Activated T-cell treated with anti-CD3 and anti-CD28 coated beads, Interleukin-2, amount 50 U/mL, for 24 hours (primary cell): Measurements from ENCODE around the gene PITPNC1.
"Not testable (repeated sequence)": the region's sequence is repeated elsewhere in the genome, so short reads cannot be mapped to it uniquely, and the experiment has no call there.

Source experiments
- DNase-seq: peaks from one replicate; pipeline ENCODE4 v3.0.0-alpha.2; 2020
- H3K27ac Mint-ChIP-seq: 2 replicates; pipeline ENCODE4 v1.8.0; 2020; ENCODE audit warnings: mild to moderate bottlenecking, mixed read lengths
- H3K27me3 Mint-ChIP-seq: 2 replicates; pipeline ENCODE4 v1.8.0; 2020; ENCODE audit warnings: mixed read lengths
- H3K36me3 Mint-ChIP-seq: 2 replicates; pipeline ENCODE4 v1.8.0; 2020; ENCODE audit warnings: low read depth, mixed read lengths
- H3K4me1 Mint-ChIP-seq: 2 replicates; pipeline ENCODE4 v1.8.0; 2020; ENCODE audit warnings: low read depth, mixed read lengths
- H3K4me3 Mint-ChIP-seq: 2 replicates; pipeline ENCODE4 v1.8.0; 2020; ENCODE audit warnings: mild to moderate bottlenecking, moderate library complexity, mixed read lengths
- H3K9me3 Mint-ChIP-seq: 2 replicates; pipeline ENCODE4 v1.8.0; 2020; ENCODE audit warnings: mixed read lengths

The PITPNC1 gene

DNA sequence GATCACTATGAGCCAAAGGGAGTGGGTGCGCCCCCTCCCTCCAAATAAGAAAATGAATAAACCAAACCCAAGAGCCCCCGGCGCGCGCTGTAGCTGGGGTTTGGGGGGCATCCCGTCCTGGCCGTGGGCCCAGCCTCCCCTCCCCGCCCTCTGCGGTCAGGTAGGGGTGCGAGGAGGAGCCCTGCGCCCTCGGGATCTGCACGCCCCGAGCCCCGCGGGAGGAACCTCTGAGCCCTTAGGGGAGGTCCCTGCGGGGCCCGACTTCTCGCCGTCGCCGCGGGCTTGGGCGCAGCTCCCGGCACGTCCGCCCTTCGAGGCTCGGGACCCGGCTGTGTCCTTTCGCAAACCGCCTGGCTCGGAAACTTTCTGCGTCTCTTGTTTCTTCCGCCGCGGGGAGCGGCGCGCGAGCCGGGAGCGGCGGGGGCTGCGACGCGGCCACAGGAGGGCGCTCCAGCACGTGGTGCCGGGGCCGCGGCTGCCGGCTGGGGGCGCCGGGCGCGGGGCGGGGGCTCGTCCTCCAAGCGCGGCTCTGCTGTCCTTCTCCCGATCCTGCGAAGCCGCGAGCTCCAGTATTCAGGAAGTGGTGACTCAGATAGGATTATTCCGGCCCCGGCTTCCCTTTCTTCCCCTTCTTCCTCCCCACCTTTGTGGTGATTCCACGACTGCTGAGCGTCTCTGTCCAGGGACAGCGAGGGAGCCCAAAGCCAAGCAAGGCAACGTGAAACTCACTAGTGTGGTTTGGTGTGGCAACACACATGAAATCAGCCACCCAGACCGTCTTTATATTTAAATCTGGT is 1.6 kb downstream of the PITPNC1 start:
- no peaks in the 10 kb centered on the region for H3K9me3 Mint-ChIP-seq
- peaks cover 59% of the 10 kb centered on the region for H3K4me1 Mint-ChIP-seq
- H3K27ac Mint-ChIP-seq = peak overlapping the region; percentile 87
- H3K36me3 Mint-ChIP-seq = peaks cover 20% of the 10 kb centered on the region
- H3K27me3 Mint-ChIP-seq = no peaks in the 10 kb centered on the region
- H3K4me3 Mint-ChIP-seq = peak overlapping the region; percentile 84
- peak; percentile 89 for DNase-seq

DNA sequence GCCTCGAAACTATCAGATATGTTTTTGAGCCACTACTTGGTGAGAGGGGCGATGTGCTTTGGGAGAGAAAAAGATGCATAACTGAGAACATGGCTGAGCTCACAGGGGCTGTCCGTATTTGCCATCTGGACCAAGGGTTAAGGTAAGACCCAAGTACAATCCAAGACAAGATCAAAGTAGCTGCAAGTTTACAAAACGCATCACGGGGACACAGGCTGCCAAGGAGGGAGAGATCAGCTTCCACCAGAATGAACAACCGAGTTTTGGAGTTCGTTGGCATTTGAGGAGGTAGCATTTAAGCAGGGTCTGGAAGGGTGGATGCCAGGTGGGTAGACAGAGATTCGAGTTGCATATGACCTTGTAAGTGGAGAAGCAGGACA is 2.2 kb downstream of the PITPNC1 start:
- no peak for DNase-seq
- Mint-ChIP-seq H3K4me3 (peak overlapping the region; percentile 84), H3K36me3 (peaks cover 25% of the 10 kb centered on the region), H3K4me1 (peaks cover 61% of the 10 kb centered on the region), H3K27ac (peak overlapping the region; percentile 87), H3K9me3 (no peaks in the 10 kb centered on the region), H3K27me3 (no peaks in the 10 kb centered on the region)

DNA sequence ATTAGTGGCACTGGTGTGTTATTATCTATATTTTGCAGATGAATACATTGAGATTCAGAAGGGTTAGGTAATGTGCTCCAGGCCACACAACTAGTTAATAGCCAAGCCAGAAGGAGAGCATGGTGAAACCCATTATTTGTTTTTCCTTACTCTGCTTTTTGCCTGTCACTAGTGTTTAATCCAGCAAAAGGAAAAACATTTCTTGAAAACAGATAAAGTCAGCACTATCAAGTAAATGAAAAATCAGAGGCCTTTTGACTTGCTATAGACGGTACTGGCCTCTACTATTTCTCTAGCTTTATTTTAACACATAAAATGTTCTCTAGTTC is 4.8 kb downstream of the PITPNC1 start:
- no peak for DNase-seq
- H3K36me3 Mint-ChIP-seq = peaks cover 37% of the 10 kb centered on the region
- H3K27me3 Mint-ChIP-seq = no peaks in the 10 kb centered on the region
- H3K4me3 Mint-ChIP-seq = peak overlapping the region; percentile 44
- H3K27ac Mint-ChIP-seq = peak overlapping the region; percentile 82
- peaks cover 55% of the 10 kb centered on the region for H3K4me1 Mint-ChIP-seq
- H3K9me3 Mint-ChIP-seq = no peaks in the 10 kb centered on the region

DNA sequence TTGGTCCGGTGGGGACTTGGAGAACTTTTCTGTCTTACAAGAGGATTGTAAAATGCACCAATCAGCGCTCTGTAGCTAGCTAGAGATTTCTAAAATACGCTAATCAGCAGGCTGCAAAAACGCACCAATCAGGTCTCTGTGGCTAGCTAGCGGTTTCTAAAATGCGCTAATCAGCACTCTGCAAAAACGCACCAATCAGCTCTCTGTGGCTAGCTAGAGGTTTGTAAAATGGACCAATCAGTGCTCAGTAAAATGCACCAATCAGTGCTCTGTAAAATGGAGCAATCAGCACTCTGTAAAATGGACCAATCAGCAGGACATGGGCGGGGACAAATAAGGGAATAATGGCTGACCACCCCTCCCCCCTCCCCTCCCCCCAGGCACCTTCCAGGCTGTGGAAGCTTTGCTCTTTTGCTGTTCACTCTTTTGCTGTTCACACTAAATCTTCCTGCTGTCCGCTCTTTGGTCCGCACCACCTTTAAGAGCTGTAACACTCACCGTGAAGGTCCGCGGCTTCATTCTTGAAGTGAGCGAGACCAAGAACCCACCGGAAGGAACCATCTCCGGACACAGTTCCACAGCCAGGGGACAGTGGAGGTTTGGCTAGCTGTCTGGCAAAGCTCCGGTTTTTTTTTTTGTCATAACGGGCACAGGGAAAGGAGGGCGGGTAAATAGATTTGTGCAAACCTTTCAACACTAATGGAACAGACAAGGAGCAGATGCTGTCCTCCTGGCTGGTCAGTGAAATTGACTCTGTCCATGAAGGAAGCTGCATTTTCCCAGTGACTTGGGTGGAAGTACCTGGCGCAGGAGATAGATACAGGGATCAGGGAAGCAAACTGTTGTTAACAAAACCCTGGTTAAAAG is 8.3 kb downstream of the PITPNC1 start:
- peak overlapping the region; percentile 80 for H3K27ac Mint-ChIP-seq
- H3K36me3 Mint-ChIP-seq = peaks cover 26% of the 10 kb centered on the region
- peaks cover 74% of the 10 kb centered on the region for H3K4me1 Mint-ChIP-seq
- no peaks in the 10 kb centered on the region for H3K27me3 Mint-ChIP-seq
- no peak for DNase-seq
- H3K9me3 Mint-ChIP-seq = no peaks in the 10 kb centered on the region
- H3K4me3 Mint-ChIP-seq = no peak overlapping the region

DNA sequence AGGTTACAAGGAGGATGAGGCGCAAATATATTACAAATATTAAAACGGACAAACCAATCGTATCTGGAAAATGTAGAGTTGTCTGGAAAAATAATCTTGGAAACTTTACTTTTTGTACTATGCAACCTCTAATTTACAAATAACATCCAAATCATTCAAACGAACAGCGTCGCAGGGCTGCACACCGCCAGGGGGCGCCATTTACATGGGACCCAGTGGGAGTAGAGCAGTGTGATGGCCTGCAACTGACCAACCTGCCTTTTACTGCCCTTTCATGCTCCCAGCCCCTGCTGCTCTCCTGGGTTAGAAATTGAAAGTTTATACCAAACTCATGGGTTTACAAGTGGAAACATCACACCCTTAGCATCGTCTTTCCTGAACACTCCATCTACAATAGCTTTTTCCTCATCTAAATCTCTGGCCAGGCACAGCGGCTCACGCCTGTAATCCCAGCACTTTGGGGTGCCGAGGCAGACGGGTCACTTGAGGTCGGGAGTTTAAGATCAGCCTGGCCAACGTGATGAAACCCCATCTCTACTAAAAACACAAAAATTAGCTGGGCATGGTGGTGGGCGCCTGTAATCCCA is 10.0 kb downstream of the PITPNC1 start:
- H3K27ac Mint-ChIP-seq = peak overlapping the region; percentile 84
- H3K4me3 Mint-ChIP-seq = no peak overlapping the region
- peak; percentile 82 for DNase-seq
- no peaks in the 10 kb centered on the region for H3K27me3 Mint-ChIP-seq
- peaks cover 78% of the 10 kb centered on the region for H3K4me1 Mint-ChIP-seq
- no peaks in the 10 kb centered on the region for H3K9me3 Mint-ChIP-seq
- peaks cover 24% of the 10 kb centered on the region for H3K36me3 Mint-ChIP-seq

DNA sequence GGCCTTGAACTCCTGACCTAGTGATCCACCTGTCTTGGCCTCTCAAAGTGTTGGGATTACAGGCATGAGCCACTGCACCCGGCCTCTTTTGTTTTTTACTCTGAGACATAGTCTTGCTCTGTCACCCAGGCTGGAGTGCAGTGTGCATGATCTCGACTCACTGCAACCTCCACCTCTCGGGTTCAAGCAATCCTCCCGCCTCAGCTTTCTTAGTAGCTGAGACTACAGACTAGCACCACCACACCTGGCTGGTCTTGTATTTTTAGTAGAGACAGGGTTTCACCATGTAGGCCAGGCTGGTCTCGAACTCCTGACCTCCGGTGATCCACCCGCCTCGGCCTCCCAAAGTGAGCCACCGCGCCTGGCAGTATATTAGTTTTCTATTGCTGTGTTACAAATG is 11.5 kb downstream of the PITPNC1 start:
- Mint-ChIP-seq H3K4me1 (peaks cover 80% of the 10 kb centered on the region), H3K36me3 (peaks cover 26% of the 10 kb centered on the region), H3K27ac (peak overlapping the region; percentile 77)
- not testable (repeated sequence) for H3K9me3 Mint-ChIP-seq, H3K4me3 Mint-ChIP-seq, H3K27me3 Mint-ChIP-seq
- DNase-seq = peak; percentile 26

DNA sequence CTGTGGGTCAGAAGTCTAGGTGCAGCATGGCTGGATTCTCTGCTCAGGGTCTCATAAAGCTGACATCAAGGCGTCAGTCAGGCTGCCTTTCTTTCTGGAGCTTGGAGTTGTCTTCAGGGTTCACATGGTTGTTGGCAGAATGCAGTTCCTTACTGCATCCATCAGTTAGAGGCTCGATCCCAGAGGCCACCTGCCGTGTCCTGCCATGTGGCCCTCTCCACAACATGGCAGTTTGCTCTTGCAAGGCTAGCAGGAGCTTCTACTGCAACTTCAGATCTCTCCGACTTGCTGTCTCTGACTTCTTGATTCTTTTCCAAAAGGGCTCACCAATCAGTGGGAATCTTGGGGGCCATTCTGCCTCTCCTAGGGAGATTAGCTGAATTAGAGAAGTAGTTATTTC is 11.9 kb downstream of the PITPNC1 start:
- Mint-ChIP-seq H3K4me1 (peaks cover 82% of the 10 kb centered on the region), H3K36me3 (peaks cover 28% of the 10 kb centered on the region), H3K27ac (peak overlapping the region; percentile 77), H3K9me3 (no peaks in the 10 kb centered on the region), H3K4me3 (no peak overlapping the region), H3K27me3 (no peaks in the 10 kb centered on the region)
- peak; percentile 31 for DNase-seq

DNA sequence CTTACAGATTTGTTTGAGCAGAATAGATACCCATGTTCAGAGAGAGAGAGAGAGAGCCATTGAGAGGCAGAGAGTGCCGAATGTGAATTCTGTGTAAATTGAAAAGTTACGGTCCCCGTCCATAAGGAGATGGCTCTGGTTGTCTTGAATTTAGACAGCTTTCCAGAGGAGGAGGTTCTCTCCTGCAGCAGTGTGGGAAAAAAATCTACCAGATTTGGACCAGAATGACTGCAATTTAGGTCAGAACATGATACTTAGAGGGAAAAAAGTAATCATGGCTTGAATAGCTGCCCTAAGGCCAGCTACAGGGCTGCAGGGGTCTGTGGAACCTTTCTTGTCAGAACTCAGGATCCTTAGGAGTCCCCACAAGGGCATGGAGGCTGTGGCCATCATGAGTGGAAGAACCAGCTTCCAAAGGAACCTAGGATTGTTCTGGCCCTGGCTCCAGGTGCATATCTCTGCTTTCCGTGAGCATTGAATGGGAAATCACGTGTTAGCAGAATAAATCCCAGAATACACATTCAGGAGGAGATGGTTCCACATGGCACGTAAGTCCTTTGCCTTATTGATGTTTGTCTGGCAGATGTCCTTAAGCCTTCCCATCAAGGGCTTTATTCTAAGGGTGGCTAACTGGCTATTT is 13.0 kb downstream of the PITPNC1 start:
- no peaks in the 10 kb centered on the region for H3K9me3 Mint-ChIP-seq
- H3K27ac Mint-ChIP-seq = peak overlapping the region; percentile 99
- no peak for DNase-seq
- peaks cover 86% of the 10 kb centered on the region for H3K4me1 Mint-ChIP-seq
- peak overlapping the region; percentile 74 for H3K4me3 Mint-ChIP-seq
- no peaks in the 10 kb centered on the region for H3K27me3 Mint-ChIP-seq
- peaks cover 28% of the 10 kb centered on the region for H3K36me3 Mint-ChIP-seq

DNA sequence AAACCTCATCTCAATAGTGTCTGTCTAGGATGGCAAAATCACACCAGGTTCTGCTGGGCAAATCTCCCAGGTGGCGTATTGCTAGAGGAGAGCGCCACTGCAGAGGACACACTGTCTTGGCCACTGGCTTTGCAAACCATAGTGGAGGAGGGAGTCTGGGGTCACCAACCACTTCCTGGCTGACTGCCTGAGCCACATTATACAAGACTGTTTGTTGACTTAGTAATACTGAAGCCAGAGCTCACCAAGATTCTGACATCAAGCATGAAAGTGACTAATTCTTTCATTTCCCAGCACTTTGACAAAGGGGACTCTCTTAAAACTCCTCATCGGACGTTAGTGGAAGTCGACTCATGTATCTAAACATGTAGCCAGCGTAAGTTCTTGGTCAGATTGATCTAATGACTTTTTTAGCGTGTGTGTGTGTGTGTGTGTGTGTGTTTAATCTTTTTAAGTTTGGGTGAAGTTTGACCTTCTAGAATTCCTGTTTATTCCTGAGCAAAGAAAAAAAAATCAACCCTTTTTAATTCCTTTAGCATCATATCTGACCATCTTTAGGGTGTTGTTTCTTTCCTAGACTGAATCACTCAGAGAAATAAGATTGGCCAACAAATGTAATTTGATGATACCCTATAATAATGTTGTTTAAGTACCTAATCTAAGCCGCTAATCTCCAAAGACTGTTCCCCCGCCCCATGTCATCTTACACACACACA is 13.7 kb downstream of the PITPNC1 start:
- Mint-ChIP-seq H3K27ac (peak overlapping the region; percentile 99), H3K9me3 (no peaks in the 10 kb centered on the region), H3K4me3 (peak overlapping the region; percentile 74), H3K36me3 (peaks cover 29% of the 10 kb centered on the region), H3K4me1 (peaks cover 88% of the 10 kb centered on the region), H3K27me3 (no peaks in the 10 kb centered on the region)
- peak; percentile 75 for DNase-seq

DNA sequence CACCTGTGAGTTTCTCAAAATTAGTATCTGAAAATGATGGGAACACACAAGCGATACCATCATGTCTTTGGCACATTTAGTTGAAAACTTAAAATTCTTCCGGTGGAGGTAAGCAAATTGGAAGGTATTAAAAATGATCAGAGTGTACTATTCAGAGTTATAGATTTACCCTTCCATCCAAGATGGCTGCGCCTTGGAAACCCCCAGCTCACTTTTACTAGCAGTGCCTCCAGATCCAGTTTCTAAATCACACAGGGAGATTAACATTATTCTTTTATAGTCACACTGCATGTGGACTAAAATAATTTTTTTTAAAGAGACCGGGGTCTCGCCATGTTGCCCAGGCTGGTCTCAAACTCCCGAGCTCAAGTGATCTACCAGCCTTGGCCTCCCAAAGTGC is 15.0 kb downstream of the PITPNC1 start:
- DNase-seq = no peak
- H3K4me3 Mint-ChIP-seq = no peak overlapping the region
- H3K27me3 Mint-ChIP-seq = no peaks in the 10 kb centered on the region
- H3K4me1 Mint-ChIP-seq = peaks cover 82% of the 10 kb centered on the region
- no peaks in the 10 kb centered on the region for H3K9me3 Mint-ChIP-seq
- peaks cover 29% of the 10 kb centered on the region for H3K36me3 Mint-ChIP-seq
- H3K27ac Mint-ChIP-seq = peak overlapping the region; percentile 99

DNA sequence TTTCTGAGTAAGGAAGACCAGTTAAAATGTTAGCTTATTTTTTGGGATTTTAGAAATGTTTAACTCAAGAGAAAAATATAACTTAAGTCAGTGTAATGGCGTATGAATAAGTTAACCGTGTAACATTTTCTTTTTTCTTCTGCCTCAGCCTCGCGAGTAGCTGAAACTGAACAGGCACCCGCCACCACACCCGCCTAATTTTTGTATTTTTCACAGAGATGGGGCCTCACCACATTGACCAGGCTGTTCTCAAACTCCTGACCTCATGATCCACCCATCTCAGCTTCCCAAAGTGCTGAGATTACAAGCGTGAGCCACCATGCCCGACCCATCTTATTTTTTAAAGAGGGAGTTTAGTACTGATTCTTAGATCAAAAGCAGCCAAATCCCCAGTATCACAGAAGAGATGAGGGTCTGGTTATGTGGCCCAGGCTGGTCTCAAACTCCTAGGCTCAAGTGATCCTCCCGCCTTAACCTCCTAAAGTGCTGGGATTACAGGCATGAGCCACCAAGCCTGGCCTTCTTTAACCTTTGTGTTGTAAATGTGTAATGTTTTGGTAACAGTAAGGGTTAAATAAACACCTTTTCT is 16.8 kb downstream of the PITPNC1 start:
- peaks cover 43% of the 10 kb centered on the region for H3K36me3 Mint-ChIP-seq
- H3K9me3 Mint-ChIP-seq = no peaks in the 10 kb centered on the region
- H3K4me3 Mint-ChIP-seq = no peak overlapping the region
- peak; percentile 23 for DNase-seq
- peak overlapping the region; percentile 99 for H3K27ac Mint-ChIP-seq
- no peaks in the 10 kb centered on the region for H3K27me3 Mint-ChIP-seq
- H3K4me1 Mint-ChIP-seq = peaks cover 81% of the 10 kb centered on the region

DNA sequence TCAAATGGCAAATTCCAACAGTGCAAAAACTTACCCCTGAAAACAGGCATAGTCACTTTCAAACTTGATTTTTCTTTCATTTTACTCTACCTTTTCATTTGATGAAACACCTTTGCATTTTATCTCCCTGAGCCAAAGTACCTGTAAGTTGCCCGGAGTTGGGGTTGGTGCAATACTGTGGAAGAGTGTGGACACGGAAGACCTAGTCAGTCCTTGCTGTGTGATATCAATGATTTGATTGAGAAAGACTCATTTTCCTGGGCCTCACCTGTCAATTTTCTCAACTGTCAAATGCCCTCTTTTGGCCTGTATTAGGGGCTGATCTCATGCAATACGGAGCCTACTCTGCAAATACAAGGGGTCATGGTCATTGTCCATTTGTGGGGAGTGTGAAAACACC is 22.6 kb downstream of the PITPNC1 start:
- H3K27me3 Mint-ChIP-seq = no peaks in the 10 kb centered on the region
- H3K36me3 Mint-ChIP-seq = peaks cover 26% of the 10 kb centered on the region
- peak overlapping the region; percentile 90 for H3K27ac Mint-ChIP-seq
- H3K4me3 Mint-ChIP-seq = peak overlapping the region; percentile 71
- no peak for DNase-seq
- H3K9me3 Mint-ChIP-seq = no peaks in the 10 kb centered on the region
- H3K4me1 Mint-ChIP-seq = peaks cover 81% of the 10 kb centered on the region

DNA sequence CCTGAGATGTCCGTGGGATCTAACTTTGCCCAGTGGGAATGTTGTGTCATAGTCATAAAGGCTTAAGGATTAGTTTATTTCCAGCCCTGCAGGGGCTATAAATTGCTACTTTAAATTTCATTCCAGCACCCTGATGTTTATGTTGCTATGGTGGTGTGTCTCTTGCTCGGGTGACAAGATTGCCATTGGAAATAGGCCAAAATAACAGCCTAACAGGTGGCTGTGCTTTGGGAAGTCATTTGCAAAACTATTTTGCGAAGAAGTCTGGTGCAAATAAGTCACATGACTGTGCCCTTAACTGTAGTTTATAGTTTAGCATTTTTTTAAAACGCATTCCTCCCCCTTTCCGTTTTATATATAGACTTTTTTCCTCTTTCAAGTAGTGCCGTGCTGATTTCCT is 23.1 kb downstream of the PITPNC1 start:
- Mint-ChIP-seq H3K36me3 (peaks cover 22% of the 10 kb centered on the region), H3K27ac (peak overlapping the region; percentile 90), H3K9me3 (no peaks in the 10 kb centered on the region), H3K4me3 (peak overlapping the region; percentile 71), H3K4me1 (peaks cover 80% of the 10 kb centered on the region), H3K27me3 (no peaks in the 10 kb centered on the region)
- DNase-seq = no peak

DNA sequence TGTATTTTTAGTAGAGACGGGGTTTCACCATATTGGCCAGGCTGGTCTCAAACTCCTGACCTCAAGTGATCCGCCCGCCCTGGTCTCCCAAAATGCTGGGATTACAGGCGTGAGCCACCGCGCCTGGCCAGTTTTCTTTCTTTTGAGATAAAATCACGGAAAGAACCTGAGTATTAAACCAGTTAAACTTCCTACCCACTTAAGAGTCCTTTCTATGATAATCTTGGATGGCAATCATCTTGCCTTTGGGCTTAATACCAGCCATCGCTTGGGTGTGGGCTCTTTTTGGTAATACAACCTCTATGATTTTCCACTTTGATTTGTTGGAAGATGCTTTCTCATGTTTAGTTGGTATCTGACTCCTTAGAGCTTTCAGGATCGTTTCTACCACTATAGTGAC is 24.0 kb downstream of the PITPNC1 start:
- Mint-ChIP-seq H3K4me3 (peak overlapping the region; percentile 71), H3K27ac (peak overlapping the region; percentile 83), H3K36me3 (peaks cover 20% of the 10 kb centered on the region), H3K4me1 (peaks cover 76% of the 10 kb centered on the region), H3K9me3 (no peaks in the 10 kb centered on the region), H3K27me3 (no peaks in the 10 kb centered on the region)
- no peak for DNase-seq
